PFSK-1 (cell line): ENCODE results near the gene METTL22.

Experiments
- POLR2AphosphoS5 ChIP-seq: IDR thresholded peaks from 2 replicates; pipeline ENCODE4 v1.6.1; 2012; ENCODE audit warnings: low read depth, mild to moderate bottlenecking, control low read depth, low read length, moderate library complexity
- TAF1 ChIP-seq: IDR thresholded peaks from 2 replicates; pipeline ENCODE4 v1.6.1; 2012; ENCODE audit warnings: low read length, control low read depth, borderline replicate concordance; ENCODE audit not compliant: insufficient read depth
- TF ChIP-seq, protein P1 (sequence below), 2 experiments: IDR thresholded peaks; 2 replicates each; pipeline versions ENCODE4 v1.6.1 to v1.8.0; 2011 to 2012; ENCODE audit warnings: low read depth in 2 of 2, low read length in 2 of 2, control low read depth in 1 of 2, inconsistent platforms in 1 of 2, mild to moderate bottlenecking in 1 of 2, moderate library complexity in 1 of 2; ENCODE audit not compliant: insufficient read depth in 1 of 2

DNA sequence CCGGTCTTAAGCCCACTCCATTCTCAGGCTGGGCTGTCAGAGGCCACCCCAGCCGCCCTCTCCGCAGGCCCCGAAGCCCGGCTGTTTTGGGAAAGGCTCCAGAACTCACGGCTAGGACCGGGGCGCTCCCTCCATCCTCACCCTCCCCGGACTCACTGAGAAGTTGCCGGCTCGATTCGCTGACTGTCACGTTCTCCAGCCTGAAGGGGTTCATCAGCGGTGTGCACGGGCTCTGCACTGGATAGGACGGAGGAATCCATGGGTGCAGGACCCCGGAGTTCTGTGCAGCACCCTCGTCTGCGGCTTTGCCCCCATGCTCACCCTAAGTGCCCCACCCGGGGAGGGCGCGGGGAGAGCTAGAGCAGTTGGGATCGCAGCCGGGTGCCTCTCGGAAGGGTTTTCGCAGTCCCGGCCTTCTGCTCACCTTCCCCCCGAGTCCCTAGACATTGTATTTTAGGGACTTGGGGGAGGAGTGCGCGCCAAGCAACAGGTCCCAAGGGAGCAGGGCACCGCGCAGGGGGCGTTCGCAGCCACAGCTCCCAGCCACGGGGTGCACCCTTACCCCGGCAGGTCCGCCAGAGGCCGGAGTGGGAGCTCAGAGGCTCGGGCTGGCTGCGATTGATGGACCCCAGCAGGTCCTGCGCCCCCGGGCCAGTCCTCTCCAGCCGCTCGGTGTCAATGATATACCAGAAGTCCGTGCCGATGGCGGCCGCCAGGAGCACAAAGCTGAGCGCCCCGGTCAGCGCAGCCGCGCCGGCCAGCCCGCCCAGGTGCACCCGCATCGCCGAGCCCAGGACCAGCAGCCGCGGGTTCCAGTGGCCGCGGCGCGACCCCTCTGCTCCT, 32.2 kb upstream of the METTL22 start:
- TF ChIP-seq, protein P1, sequence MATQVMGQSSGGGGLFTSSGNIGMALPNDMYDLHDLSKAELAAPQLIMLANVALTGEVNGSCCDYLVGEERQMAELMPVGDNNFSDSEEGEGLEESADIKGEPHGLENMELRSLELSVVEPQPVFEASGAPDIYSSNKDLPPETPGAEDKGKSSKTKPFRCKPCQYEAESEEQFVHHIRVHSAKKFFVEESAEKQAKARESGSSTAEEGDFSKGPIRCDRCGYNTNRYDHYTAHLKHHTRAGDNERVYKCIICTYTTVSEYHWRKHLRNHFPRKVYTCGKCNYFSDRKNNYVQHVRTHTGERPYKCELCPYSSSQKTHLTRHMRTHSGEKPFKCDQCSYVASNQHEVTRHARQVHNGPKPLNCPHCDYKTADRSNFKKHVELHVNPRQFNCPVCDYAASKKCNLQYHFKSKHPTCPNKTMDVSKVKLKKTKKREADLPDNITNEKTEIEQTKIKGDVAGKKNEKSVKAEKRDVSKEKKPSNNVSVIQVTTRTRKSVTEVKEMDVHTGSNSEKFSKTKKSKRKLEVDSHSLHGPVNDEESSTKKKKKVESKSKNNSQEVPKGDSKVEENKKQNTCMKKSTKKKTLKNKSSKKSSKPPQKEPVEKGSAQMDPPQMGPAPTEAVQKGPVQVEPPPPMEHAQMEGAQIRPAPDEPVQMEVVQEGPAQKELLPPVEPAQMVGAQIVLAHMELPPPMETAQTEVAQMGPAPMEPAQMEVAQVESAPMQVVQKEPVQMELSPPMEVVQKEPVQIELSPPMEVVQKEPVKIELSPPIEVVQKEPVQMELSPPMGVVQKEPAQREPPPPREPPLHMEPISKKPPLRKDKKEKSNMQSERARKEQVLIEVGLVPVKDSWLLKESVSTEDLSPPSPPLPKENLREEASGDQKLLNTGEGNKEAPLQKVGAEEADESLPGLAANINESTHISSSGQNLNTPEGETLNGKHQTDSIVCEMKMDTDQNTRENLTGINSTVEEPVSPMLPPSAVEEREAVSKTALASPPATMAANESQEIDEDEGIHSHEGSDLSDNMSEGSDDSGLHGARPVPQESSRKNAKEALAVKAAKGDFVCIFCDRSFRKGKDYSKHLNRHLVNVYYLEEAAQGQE (IDR thresholded peaks at IDR 0.05; ENCODE audit: insufficient read depth in 1 of 2, low read depth in 2 of 2, low read length in 2 of 2), result no peak
- TF ChIP-seq TAF1 (no peak), POLR2AphosphoS5 (no peak)
